ENCODE measurements around the gene DDX25. TPM values are rescaled to one million over a fixed set of nuclear protein-coding genes. Genes with fewer than 3 reads are reported as not detected.

The DDX25 gene
- total and polyA plus RNA-seq, 2 of the 8 experiments (the other 6 are each of a cell fraction or from before 2014, with no cell fraction given): 17.6 to 17.9 TPM

GRCh38 chr11:125967515-125967914, 63.2 kb downstream of the DDX25 start:
- CTCF ChIA-PET (ENCODE audit: partially characterized antibody): interaction anchor here (1.0 to 1.2 kb wide), 2 partner anchors 11 to 25 kb away, joined by 3 to 4 read pairs; no protein-coding TSS in a partner anchor
- 96% methylated on average over 4 of the region's 4 CpGs; no CpG with 5 or more reads in 1 of the 2 experiments for WGBS, 2 experiments (ENCODE audit: extremely low coverage in 1 of 2, insufficient coverage in 1 of 2, insufficient read length in 1 of 2, insufficient replicate concordance in 2 of 2, low coverage in 1 of 2, low lambda C conversion rate in 2 of 2, missing lambda C conversion rate in 1 of 2)
- H3K14ac ChIP-seq (ENCODE audit: insufficient read length): no peak overlapping the region
- TF ChIP-seq EZH2 (IDR thresholded peaks at IDR 0.05; ENCODE audit: low read depth, low read length, severe bottlenecking) (no peak), CREB1 (IDR thresholded peaks at IDR 0.05) (no peak), CHD2 (IDR thresholded peaks at IDR 0.05; ENCODE audit: low read length) (no peak), BCL11A (IDR thresholded peaks at IDR 0.05; ENCODE audit: low read depth in 2 of 2, low read length in 2 of 2) (no peak), KDM4A (IDR thresholded peaks at IDR 0.05; ENCODE audit: low read depth, low read length, severe bottlenecking) (no peak), SIN3A (conservative IDR thresholded peaks at IDR 0.05 in 1 of 2, IDR thresholded peaks at IDR 0.05 in 1 of 2; ENCODE audit: low read depth in 1 of 2, low read length in 2 of 2) (no peak), USF2 (IDR thresholded peaks at IDR 0.05; ENCODE audit: low read length) (no peak), RBBP5 (IDR thresholded peaks at IDR 0.05; ENCODE audit: borderline replicate concordance, low read depth, low read length) (no peak), TCF12 (IDR thresholded peaks at IDR 0.05; ENCODE audit: low read depth, low read length) (no peak), YY1 (IDR thresholded peaks at IDR 0.05; ENCODE audit: low read depth, low read length) (no peak), TEAD4 (IDR thresholded peaks at IDR 0.05; ENCODE audit: low read depth, low read length) (no peak), MAX (IDR thresholded peaks at IDR 0.05) (no peak)

More at GRCh38 chr11:125967515-125967914, 63.2 kb downstream of the DDX25 start:
- 0 out of 4 replicates have a peak, but pooled peaks cover 0 to 3% of the 10 kb centered on the region in 2 experiments for H3K9me3 ChIP-seq (ENCODE audit: insufficient read depth in 2 of 2, low read depth in 1 of 2, low read length in 1 of 2)
- no peak overlapping the region for H3K18ac ChIP-seq (ENCODE audit: extremely low read depth, low read length)
- no peak overlapping the region for H3K4me3 ChIP-seq (ENCODE audit: extremely low read depth in 1 of 4, insufficient read depth in 2 of 4, low read depth in 3 of 4, low read length in 4 of 4)
- no peaks in the 10 kb centered on the region for H3K79me2 ChIP-seq (ENCODE audit: control insufficient read depth in 1 of 2, insufficient read depth in 2 of 2, low read length in 2 of 2)
- no peak overlapping the region for H2AK5ac ChIP-seq (ENCODE audit: low read depth, low read length)
- no peak overlapping the region for H4K8ac ChIP-seq (ENCODE audit: extremely low read depth, insufficient read depth, low read length)
- H3K27ac ChIP-seq (ENCODE audit: low read depth, low read length): no peak overlapping the region
- H3K4me1 ChIP-seq (replicated peaks in 1 of 4; ENCODE audit: control insufficient read depth in 3 of 4, insufficient read depth in 4 of 4, low read length in 3 of 4): no peaks in the 10 kb centered on the region
- POLR2A ChIA-PET (ENCODE audit: partially characterized antibody): no interaction called here
- no peak overlapping the region for H2BK15ac ChIP-seq (ENCODE audit: low read length)
- no peaks in the 10 kb centered on the region for H3K79me1 ChIP-seq (ENCODE audit: low read depth, low read length)
- H2BK120ac ChIP-seq (replicated peaks; ENCODE audit: low read depth, low read length): no peak overlapping the region
- FAIRE-seq (no peak), DNase-seq (ENCODE audit: low read depth in 1 of 2, low spot score in 2 of 2) (no peak)
- H3K9ac ChIP-seq (replicated peaks in 1 of 4; ENCODE audit: extremely low read depth in 1 of 4, low read depth in 3 of 4, low read length in 3 of 4): no peak overlapping the region
- no peak overlapping the region for H3K4me2 ChIP-seq (ENCODE audit: insufficient read depth in 1 of 2, low read depth in 2 of 2, low read length in 2 of 2)
- no peak overlapping the region for H3K23ac ChIP-seq (ENCODE audit: insufficient read length)
- H4K91ac ChIP-seq (replicated peaks; ENCODE audit: insufficient read length, low read length): no peak overlapping the region
- no peaks in the 10 kb centered on the region for H3K27me3 ChIP-seq (replicated peaks in 1 of 4; ENCODE audit: control insufficient read depth in 3 of 4, extremely low read depth in 1 of 4, insufficient read depth in 3 of 4, low read length in 3 of 4)
- no peak overlapping the region for H3K4ac ChIP-seq (replicated peaks; ENCODE audit: insufficient read length, low read depth, low read length)
- no peak overlapping the region for H3K56ac ChIP-seq (replicated peaks; ENCODE audit: insufficient read length, low read depth, low read length)
- peaks cover 0 to 9% (median 0%) of the 10 kb centered on the region in 4 experiments; a peak in 3 of 8 replicates for H3K36me3 ChIP-seq (ENCODE audit: control insufficient read depth in 2 of 4, insufficient read depth in 4 of 4, low read length in 3 of 4)
- H2BK20ac ChIP-seq (ENCODE audit: low read length): no peak overlapping the region
- no peaks in the 10 kb centered on the region for H4K20me1 ChIP-seq (replicated peaks in 1 of 2; ENCODE audit: control insufficient read depth in 1 of 2, insufficient read depth in 2 of 2, low read length in 2 of 2)
- H3K23me2 ChIP-seq (ENCODE audit: low read depth, low read length): no peaks in the 10 kb centered on the region
- no peak overlapping the region for H2AFZ ChIP-seq (ENCODE audit: low read length)
- H2BK5ac ChIP-seq (ENCODE audit: low read depth, low read length): no peak overlapping the region
- H2BK12ac ChIP-seq (ENCODE audit: low read depth, low read length): no peak overlapping the region
- no peak overlapping the region for H4K5ac ChIP-seq (ENCODE audit: insufficient read length, low read depth, low read length)
